GM10847 (cell line): Measurements from ENCODE around the gene MAP4.

Experiments
- POLR2A ChIP-seq: IDR thresholded peaks from 2 replicates; pipeline ENCODE4 v1.6.1; 2011; ENCODE audit not compliant: insufficient read length; ENCODE audit errors: extremely low read depth

The MAP4 gene

GRCh38 chr3:47932421-47932820 is 83.8 kb downstream of the MAP4 start:
- TF ChIP-seq POLR2A: no peak

- no peak for TF ChIP-seq POLR2A
These were observed 85.2 kb downstream of the MAP4 start for GRCh38 chr3:47930979-47931378.

GRCh38 chr3:47916696-47917095 is 99.5 kb downstream of the MAP4 start:
- TF ChIP-seq POLR2A: no peak

- TF ChIP-seq POLR2A: no peak
These were observed 100.0 kb downstream of the MAP4 start for GRCh38 chr3:47916201-47916600.

GRCh38 chr3:47912006-47912504 is 104.2 kb downstream of the MAP4 start:
- TF ChIP-seq POLR2A: no peak

GRCh38 chr3:47910777-47911440 is 105.3 kb downstream of the MAP4 start:
- no peak for TF ChIP-seq POLR2A

- TF ChIP-seq POLR2A: no peak
These were observed 106.0 kb downstream of the MAP4 start for GRCh38 chr3:47910233-47910632.

GRCh38 chr3:47909607-47910006 is 106.6 kb downstream of the MAP4 start:
- TF ChIP-seq POLR2A: no peak

GRCh38 chr3:47908744-47909143 is 107.5 kb downstream of the MAP4 start:
- no peak for TF ChIP-seq POLR2A

- no peak for TF ChIP-seq POLR2A
These were observed 108.4 kb downstream of the MAP4 start for GRCh38 chr3:47907784-47908183.

- no peak for TF ChIP-seq POLR2A
These were observed 113.5 kb downstream of the MAP4 start for GRCh38 chr3:47902746-47903145.

- no peak for TF ChIP-seq POLR2A
These were observed 114.9 kb downstream of the MAP4 start for GRCh38 chr3:47901280-47901833.

GRCh38 chr3:47899495-47900108 is 116.6 kb downstream of the MAP4 start:
- no peak for TF ChIP-seq POLR2A

- no peak for TF ChIP-seq POLR2A
These were observed 118.3 kb downstream of the MAP4 start for GRCh38 chr3:47897954-47898353.

GRCh38 chr3:47896736-47897135 is 119.5 kb downstream of the MAP4 start:
- no peak for TF ChIP-seq POLR2A

- TF ChIP-seq POLR2A: no peak
These were observed 121.0 kb downstream of the MAP4 start for GRCh38 chr3:47895241-47895640.

- TF ChIP-seq POLR2A: no peak
These were observed 123.8 kb downstream of the MAP4 start for GRCh38 chr3:47892286-47893040.
